ENCODE results near the gene MMGT1.

DNA sequence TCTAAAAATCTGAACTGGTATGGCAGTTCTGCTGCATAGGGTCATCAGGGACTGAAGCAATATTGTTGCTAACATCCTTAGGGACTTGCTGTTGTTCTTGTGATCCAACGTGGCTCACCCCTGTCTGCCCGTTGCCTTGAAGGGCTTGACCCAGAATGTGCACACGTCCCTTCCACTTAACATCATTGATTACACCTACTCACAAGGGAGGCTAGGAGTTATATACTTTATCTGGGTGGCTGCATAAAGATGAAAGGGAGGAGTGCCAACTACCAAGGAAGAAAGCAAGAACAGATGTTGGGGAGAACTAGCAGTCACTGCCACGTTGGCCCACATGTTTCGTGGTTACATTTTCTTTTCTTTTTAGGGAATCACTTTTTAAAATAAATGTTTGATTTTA is 45.4 kb upstream of the MMGT1 start:
- TF ChIP-seq POLR2AphosphoS5 (IDR thresholded peaks at IDR 0.05; ENCODE audit: low read depth, low read length), result no peak
- no peak for TF ChIP-seq POLR2A (IDR thresholded peaks at IDR 0.05; ENCODE audit: low read depth, low read length)
- no peak for TF ChIP-seq TAF1 (IDR thresholded peaks at IDR 0.05; ENCODE audit: borderline replicate concordance, low read depth, low read length)

All from GM12892 (cell line).